GM18873 (cell line): Measurements from ENCODE around the gene HLF.

Experiments
- ATAC-seq: cut with Tn5 transposase; IDR thresholded peaks from one replicate; pipeline ENCODE4 v1.9.1; 2021; ENCODE audit warnings: mild to moderate bottlenecking, moderate library complexity, moderate number of reproducible peaks; ENCODE audit not compliant: unreplicated experiment, low FRiP score

Gene HLF

DNA sequence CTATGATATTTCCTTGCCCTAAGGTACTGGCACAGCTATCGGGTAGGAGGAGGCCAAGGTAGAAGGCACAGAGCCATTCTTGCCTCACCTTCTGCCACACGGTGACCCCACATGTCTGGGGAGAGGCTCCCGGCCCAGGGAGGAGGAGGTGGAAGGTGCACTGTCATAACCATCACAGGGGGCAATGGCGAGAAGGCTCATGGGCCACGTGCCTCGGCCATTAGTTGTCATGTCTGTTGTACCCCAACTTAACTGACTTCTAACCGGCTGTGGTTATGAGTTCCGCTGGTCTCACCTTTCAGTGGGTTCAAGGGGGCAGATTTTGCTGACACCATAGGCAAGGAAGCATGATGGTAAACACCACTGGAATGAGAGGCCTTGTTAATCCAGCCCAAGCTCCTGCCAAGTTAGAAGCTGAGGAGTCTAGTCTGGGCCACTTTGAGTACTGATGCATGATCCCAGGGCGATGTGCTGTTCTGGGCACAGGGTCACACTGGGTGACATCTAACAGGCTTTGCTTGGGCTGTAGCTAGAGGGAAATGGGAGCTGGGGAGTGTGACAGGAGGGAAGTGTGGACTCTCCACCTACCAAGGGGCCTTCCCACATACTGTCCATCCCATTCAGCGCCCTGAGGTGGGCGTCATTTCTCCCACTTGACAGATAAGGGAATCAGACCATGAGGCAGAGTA lies 39.6 kb downstream of the HLF start:
- no peak for ATAC-seq

GRCh38 chr17:55305321-55306087 lies 40.7 kb downstream of the HLF start:
- no peak for ATAC-seq

DNA sequence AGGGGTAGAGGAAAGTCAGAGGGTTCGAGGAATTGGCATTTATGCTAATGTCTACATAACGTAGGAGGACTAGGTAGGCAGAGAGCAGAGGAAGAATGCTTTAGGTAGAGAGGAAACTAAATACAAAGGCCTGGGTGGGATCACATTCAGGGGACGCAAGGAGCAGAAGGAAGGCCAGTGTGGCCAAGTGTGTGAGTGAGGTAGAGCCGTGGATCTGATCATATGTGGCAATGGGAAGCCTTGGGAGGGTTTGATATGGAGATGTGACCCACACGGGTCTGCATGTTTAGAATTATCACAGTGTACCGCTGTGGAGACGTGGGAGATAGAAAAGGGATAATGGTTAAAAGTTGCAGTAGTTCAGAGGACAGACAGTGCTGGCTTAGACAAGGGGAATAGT lies 43.1 kb downstream of the HLF start:
- ATAC-seq, result no peak

GRCh38 chr17:55308613-55309391 lies 44.0 kb downstream of the HLF start:
- no peak for ATAC-seq

DNA sequence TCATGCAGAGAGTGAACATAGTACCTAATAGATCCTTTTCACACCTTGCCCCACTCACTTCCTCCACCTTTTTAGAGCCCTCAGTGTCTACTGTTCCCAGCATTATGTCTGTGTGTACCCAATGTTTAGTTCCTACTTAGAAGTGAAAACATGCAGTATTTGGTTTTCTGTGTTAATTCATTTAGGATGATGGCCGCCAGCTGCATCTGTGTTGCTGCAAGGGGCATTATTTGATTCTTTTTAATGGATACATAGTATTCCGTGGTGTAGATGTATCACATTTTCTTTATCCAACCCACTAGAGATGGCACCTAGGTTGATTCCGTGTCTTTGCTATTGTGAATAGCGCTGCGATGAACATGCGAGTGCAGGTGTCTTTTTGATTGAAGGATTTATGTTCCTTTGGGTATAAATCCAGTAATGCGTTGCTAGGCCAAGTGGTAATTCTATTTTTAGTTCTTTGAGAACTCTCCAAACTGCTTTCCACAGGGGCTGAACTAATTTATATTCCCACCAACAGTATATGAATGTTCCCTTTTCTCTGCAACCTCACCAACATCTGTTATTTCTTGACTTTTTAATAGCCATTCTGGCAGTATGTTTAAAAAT lies 47.1 kb downstream of the HLF start:
- ATAC-seq, result no peak

- ATAC-seq, result no peak
Observed at GRCh38 chr17:55312852-55313251, 48.1 kb downstream of the HLF start.

- no peak for ATAC-seq
Observed at GRCh38 chr17:55314061-55314783, 49.5 kb downstream of the HLF start.

GRCh38 chr17:55314784-55315491 lies 50.2 kb downstream of the HLF start:
- ATAC-seq, result no peak

- no peak for ATAC-seq
Observed at GRCh38 chr17:55316499-55316898, 51.7 kb downstream of the HLF start.

- ATAC-seq, result no peak
Observed at GRCh38 chr17:55317284-55317683, 52.5 kb downstream of the HLF start.

DNA sequence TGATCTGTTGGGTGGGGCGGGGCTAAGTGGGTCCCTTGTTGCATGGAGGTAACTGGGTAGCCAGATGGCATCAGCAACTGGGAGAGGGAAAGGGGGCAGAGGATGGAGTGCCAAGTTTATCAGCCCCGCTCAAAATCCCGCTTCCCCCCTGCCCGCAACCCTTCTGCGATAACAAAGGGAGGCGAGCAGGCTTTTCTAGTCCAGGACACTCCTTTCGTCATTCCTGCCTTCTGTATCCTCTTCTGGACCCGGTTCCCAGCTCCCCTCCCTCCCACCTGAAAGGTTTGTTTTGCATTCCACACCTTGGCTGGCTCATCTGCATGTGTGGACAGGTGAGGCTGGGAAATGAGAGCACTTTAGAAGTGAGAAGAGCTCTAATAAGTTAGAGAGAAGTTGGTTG lies 53.3 kb downstream of the HLF start:
- ATAC-seq, result no peak

DNA sequence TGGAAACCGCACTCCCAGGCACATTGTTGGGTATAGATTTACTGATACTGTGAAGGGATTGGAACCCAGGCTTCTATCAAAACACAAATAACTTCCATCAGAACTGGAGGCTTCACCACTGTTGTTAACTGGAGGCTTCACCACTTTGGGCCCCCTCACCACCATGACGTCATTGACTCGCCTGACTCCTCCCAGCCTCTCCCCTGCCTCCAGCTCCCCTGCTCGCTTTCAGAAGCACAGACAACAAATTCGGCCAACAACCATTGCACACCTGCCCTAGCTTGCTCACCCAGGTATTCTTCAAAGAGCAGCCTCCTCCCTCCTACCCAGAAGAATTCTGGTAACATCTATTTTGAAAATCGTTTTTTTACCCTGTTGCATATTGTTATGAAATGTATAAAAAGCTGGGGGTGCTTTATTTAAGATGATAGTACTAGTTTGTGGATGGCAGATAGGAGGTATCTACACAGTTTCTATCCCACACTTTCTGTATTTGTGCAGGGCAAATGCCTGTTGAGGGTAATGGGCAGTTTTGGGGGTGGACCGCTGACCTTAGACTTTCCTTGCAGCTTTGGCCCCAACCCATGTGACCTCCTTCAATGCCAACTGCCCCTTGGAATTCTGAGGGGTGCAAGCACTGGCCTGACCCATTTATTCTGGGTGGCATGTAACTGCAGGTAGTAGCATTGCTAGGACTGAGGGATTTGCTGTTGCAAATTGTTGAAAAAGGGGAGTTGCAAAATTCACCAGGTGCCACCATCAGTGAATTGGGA lies 54.1 kb downstream of the HLF start:
- ATAC-seq, result no peak

DNA sequence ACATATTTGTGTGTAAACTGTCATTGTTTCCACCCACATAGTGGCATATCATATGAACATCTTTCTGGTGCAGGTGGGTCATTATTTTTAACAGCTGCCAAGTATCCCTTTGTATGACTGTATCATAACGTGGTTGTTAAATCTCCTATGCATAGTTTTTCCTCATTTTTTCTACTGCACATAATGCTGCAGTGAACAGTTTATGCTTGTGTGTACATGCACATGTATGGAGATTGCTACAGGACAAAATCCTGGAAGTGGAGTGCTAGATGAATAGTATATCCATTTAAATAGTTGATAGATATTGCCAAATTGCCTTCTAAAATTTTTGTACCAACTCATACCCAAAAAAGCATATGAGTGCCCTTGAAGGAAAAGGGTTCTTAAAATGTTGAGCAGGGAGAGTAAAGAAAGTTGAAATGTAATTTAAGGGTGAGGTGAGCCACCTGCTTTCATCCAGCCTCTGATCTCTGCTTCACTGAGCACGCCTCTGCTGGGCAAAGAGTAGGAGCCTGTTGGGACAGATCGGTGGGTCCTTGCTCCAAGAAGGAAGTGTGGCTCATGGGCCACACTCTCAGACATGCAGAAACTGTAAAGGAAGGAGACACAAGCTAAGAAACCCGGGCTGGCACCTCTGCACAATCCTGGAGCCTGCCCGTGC lies 55.3 kb downstream of the HLF start:
- ATAC-seq, result no peak

- no peak for ATAC-seq
Observed at GRCh38 chr17:55320594-55321426, 56.0 kb downstream of the HLF start.

DNA sequence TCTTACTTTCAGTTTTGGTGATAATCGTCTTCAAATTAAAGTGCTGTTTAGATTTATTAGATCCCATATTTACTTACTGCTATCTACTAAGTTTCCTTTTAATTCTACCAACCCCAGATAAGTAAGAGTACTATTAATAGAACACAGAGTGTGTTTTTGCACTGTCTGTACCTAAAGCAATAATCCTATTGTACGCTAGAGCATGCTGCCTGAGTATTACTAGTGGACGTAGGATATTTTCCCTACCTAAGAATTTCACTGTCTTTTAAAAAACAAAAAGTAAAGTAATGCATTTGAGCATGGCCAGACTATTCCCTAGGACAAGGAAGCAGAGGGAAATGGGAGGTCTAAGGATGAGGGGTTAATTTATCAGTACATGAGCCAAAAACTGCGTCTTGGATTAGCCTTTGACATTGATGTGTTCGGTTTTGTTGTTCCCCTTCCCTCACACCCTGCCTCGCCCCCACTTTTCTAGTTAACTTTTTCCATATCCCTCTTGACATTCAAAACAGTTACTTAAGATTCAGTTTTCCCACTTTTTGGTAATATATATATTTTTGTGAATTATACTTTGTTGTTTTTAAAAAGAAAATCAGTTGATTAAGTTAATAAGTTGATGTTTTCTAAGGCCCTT lies 56.8 kb downstream of the HLF start:
- no peak for ATAC-seq

GRCh38 chr17:55322453-55322985 lies 57.8 kb downstream of the HLF start:
- ATAC-seq, result no peak
